IMR-90 (cell line): Measurements from ENCODE around the gene PPP4C. TPM values are rescaled to one million over a fixed set of nuclear protein-coding genes. Genes with fewer than 3 reads are reported as not detected.

Source experiments
- ATAC-seq: fragments of 200-7000 bp; cut with Tn5 transposase; 2 replicates; pipeline ENCODE4 v1.9.1; 2020; ENCODE audit warnings: low read depth, mild to moderate bottlenecking, moderate library complexity
- BruUV-seq: library from RNA; stranded (reverse); fragments of 400-500 nt; replicated peaks from 2 replicates; lab custom pipeline; 2021; lab: Mats Ljungman, UMichigan
- CTCF ChIA-PET: fragments of 300-600 bp; formaldehyde crosslinking; extraction: SDS; loops from one replicate; lab custom pipeline; 2021; ENCODE audit warnings: antibody characterized with exemption; lab: Yijun Ruan, JAX
- POLR2A ChIA-PET: fragments of 300-600 bp; sonication (Branson Sonifier 250); formaldehyde crosslinking; loops from one replicate; lab custom pipeline; 2022; ENCODE audit warnings: antibody characterized with exemption; ENCODE audit not compliant: unreplicated experiment; lab: Charles Lee
- DNase-seq: peaks from one replicate; pipeline ENCODE4 v3.0.0; 2013
- H2AFZ ChIP-seq: replicated peaks from 2 replicates; pipeline ENCODE3; 2013; ENCODE audit warnings: low read length, mild to moderate bottlenecking; ENCODE audit not compliant: poor library complexity
- H2AK5ac ChIP-seq: 2 replicates; pipeline ENCODE4 v1.6.1; 2013; ENCODE audit warnings: low read depth, low read length, inconsistent platforms
- H2AK9ac ChIP-seq: replicated peaks from 2 replicates; pipeline ENCODE3; 2013; ENCODE audit warnings: mild to moderate bottlenecking, low read depth, low read length, moderate library complexity; ENCODE audit not compliant: poor library complexity
- H2BK120ac ChIP-seq: 2 replicates; pipeline ENCODE4 v1.6.1; 2013; ENCODE audit warnings: low read depth, low read length, inconsistent platforms
- H2BK15ac ChIP-seq: 3 replicates; pipeline ENCODE4 v1.6.1; 2013; ENCODE audit warnings: low read depth, low read length, inconsistent platforms
- H2BK20ac ChIP-seq: 2 replicates; pipeline ENCODE4 v1.6.1; 2013; ENCODE audit warnings: low read depth, mild to moderate bottlenecking, inconsistent platforms, low read length, moderate library complexity
- H2BK5ac ChIP-seq: 2 replicates; pipeline ENCODE4 v1.6.1; 2013; ENCODE audit warnings: mild to moderate bottlenecking, low read depth, low read length, inconsistent platforms; ENCODE audit not compliant: poor library complexity, severe bottlenecking
- H3K14ac ChIP-seq: replicated peaks from 2 replicates; pipeline ENCODE4 v1.6.1; 2013; ENCODE audit warnings: low read depth, low read length, inconsistent platforms
- H3K18ac ChIP-seq: 2 replicates; pipeline ENCODE4 v1.6.1; 2013; ENCODE audit warnings: low read depth, low read length, control low read depth
- H3K23ac ChIP-seq: 2 replicates; pipeline ENCODE4 v1.6.1; 2013; ENCODE audit warnings: low read depth, low read length, inconsistent platforms
- H3K27ac ChIP-seq: 2 replicates; pipeline ENCODE4 v1.5.1; 2013; ENCODE audit warnings: mild to moderate bottlenecking, control low read depth, low read length; ENCODE audit not compliant: insufficient read depth
- H3K27me3 ChIP-seq: 2 replicates; pipeline ENCODE4 v1.6.1; 2013; ENCODE audit warnings: low read length; ENCODE audit not compliant: control insufficient read depth, insufficient read depth
- H3K36me3 ChIP-seq: 2 replicates; pipeline ENCODE4 v1.6.1; 2013; ENCODE audit warnings: low read length, mixed read lengths; ENCODE audit not compliant: control insufficient read depth, insufficient read depth
- H3K4ac ChIP-seq: 2 replicates; pipeline ENCODE4 v1.6.1; 2013; ENCODE audit warnings: low read depth, low read length, inconsistent platforms
- H3K4me1 ChIP-seq: 2 replicates; pipeline ENCODE4 v1.6.1; 2013; ENCODE audit warnings: low read length, mixed read lengths; ENCODE audit not compliant: control insufficient read depth, insufficient read depth
- H3K4me2 ChIP-seq: 2 replicates; pipeline ENCODE4 v1.6.1; 2013; ENCODE audit warnings: low read depth, mild to moderate bottlenecking, control low read depth, low read length, moderate library complexity
- H3K4me3 ChIP-seq: 2 replicates; pipeline ENCODE4 v1.5.1; 2013; ENCODE audit warnings: low read depth, mild to moderate bottlenecking, control low read depth, low read length, moderate library complexity; ENCODE audit not compliant: insufficient read depth
- H3K56ac ChIP-seq: 2 replicates; pipeline ENCODE4 v1.6.1; 2013; ENCODE audit warnings: low read length, inconsistent platforms; ENCODE audit not compliant: insufficient read depth; ENCODE audit errors: extremely low read depth
- H3K79me1 ChIP-seq, 2 experiments: 2 replicates each; pipeline ENCODE4 v1.6.1; 2013; ENCODE audit warnings: low read length in 2 of 2, inconsistent platforms in 1 of 2, low read depth in 1 of 2
- H3K9ac ChIP-seq: 2 replicates; pipeline ENCODE4 v1.6.1; 2013; ENCODE audit warnings: low read depth, low read length, control low read depth
- H3K9me1 ChIP-seq: 2 replicates; pipeline ENCODE4 v1.6.1; 2013; ENCODE audit warnings: low read length, inconsistent platforms; ENCODE audit not compliant: insufficient read depth
- H3K9me3 ChIP-seq: 2 replicates; pipeline ENCODE4 v1.6.1; 2013; ENCODE audit warnings: low read length; ENCODE audit not compliant: control insufficient read depth, insufficient read depth
- H4K20me1 ChIP-seq: 2 replicates; pipeline ENCODE4 v1.6.1; 2013; ENCODE audit warnings: low read length, inconsistent platforms; ENCODE audit not compliant: insufficient read depth
- H4K5ac ChIP-seq: 2 replicates; pipeline ENCODE4 v1.6.1; 2013; ENCODE audit warnings: mild to moderate bottlenecking, low read depth, low read length, control low read depth
- H4K8ac ChIP-seq, 2 experiments: 2 replicates each; pipeline ENCODE4 v1.6.1; 2013; ENCODE audit warnings: low read depth in 2 of 2, low read length in 2 of 2, control low read depth in 1 of 2, inconsistent platforms in 1 of 2
- H4K91ac ChIP-seq: 2 replicates; pipeline ENCODE4 v1.6.1; 2013; ENCODE audit warnings: low read depth, low read length, inconsistent platforms; ENCODE audit not compliant: insufficient read depth
- BHLHE40 ChIP-seq: fragments of 150-350 bp; IDR thresholded peaks from 2 replicates; pipeline ENCODE4 v1.6.1; 2016; ENCODE audit warnings: mild to moderate bottlenecking, low read depth, low read length
- CEBPB ChIP-seq: IDR thresholded peaks from 2 replicates; pipeline ENCODE4 v1.6.1; 2012; ENCODE audit warnings: low read depth, low read length, improper control_type of control experiment
- CHD1 ChIP-seq: IDR thresholded peaks from 2 replicates; pipeline ENCODE4 v1.6.1; 2012; ENCODE audit warnings: low read depth, low read length, improper control_type of control experiment
- CTCF ChIP-seq: conservative IDR thresholded peaks from 2 replicates; pipeline ENCODE4 v1.5.1; 2012; ENCODE audit warnings: mild to moderate bottlenecking, low read depth, low read length, improper control_type of control experiment
- ELK1 ChIP-seq: fragments of 150-350 bp; IDR thresholded peaks from 2 replicates; pipeline ENCODE4 v1.6.1; 2016; ENCODE audit warnings: low read depth, mild to moderate bottlenecking, low read length, moderate library complexity, borderline replicate concordance
- FOS ChIP-seq: fragments of 150-350 bp; IDR thresholded peaks from 2 replicates; pipeline ENCODE4 v1.6.1; 2016; ENCODE audit warnings: low read depth, low read length
- MAFK ChIP-seq: IDR thresholded peaks from 2 replicates; pipeline ENCODE4 v1.6.1; 2012; ENCODE audit warnings: low read depth, low read length, improper control_type of control experiment
- MAZ ChIP-seq: IDR thresholded peaks from 2 replicates; pipeline ENCODE4 v1.6.1; 2012; ENCODE audit warnings: low read depth, mild to moderate bottlenecking, low read length, improper control_type of control experiment, moderate library complexity, borderline replicate concordance
- MXI1 ChIP-seq: IDR thresholded peaks from 2 replicates; pipeline ENCODE4 v1.6.1; 2012; ENCODE audit warnings: low read depth, mild to moderate bottlenecking, low read length, moderate library complexity, borderline replicate concordance
- NFE2L2 ChIP-seq: fragments of 150-350 bp; IDR thresholded peaks from 2 replicates; pipeline ENCODE4 v1.6.1; 2016; ENCODE audit warnings: low read depth, mild to moderate bottlenecking, low read length
- POLR2A ChIP-seq: IDR thresholded peaks from 2 replicates; pipeline ENCODE4 v1.6.1; 2012; ENCODE audit warnings: mild to moderate bottlenecking, low read depth, low read length
- RAD21 ChIP-seq: IDR thresholded peaks from 2 replicates; pipeline ENCODE4 v1.6.1; 2012; ENCODE audit warnings: low read length, improper control_type of control experiment
- RCOR1 ChIP-seq: IDR thresholded peaks from 2 replicates; pipeline ENCODE4 v1.6.1; 2012; ENCODE audit warnings: mild to moderate bottlenecking, low read length, improper control_type of control experiment; ENCODE audit not compliant: insufficient replicate concordance
- RFX5 ChIP-seq: IDR thresholded peaks from 2 replicates; pipeline ENCODE4 v1.8.0; 2012; ENCODE audit warnings: low read depth, mild to moderate bottlenecking, low read length, moderate library complexity
- SMC3 ChIP-seq: fragments of 150-350 bp; IDR thresholded peaks from 2 replicates; pipeline ENCODE4 v1.6.1; 2016; ENCODE audit warnings: low read depth, mild to moderate bottlenecking, antibody characterized with exemption, low read length, moderate library complexity
- USF2 ChIP-seq: fragments of 150-350 bp; IDR thresholded peaks from 2 replicates; pipeline ENCODE4 v1.6.1; 2017; ENCODE audit warnings: mild to moderate bottlenecking, antibody characterized with exemption, low read length, low read depth
- WGBS, 2 experiments: methylation state at CpG; one replicate each; pipeline versions ENCODE4 v1.1.5 to v1.1.7; 2013; ENCODE audit warnings: missing lambda C conversion rate in 2 of 2; ENCODE audit not compliant: insufficient read length in 1 of 2; ENCODE audit errors: extremely low coverage in 2 of 2; 5-methylcytosine and 5-hydroxymethylcytosine counted together
- dilution Hi-C: fragments of 300-500 bp; cut with HindIII; formaldehyde crosslinking; loops from one replicate; pipeline ENCODE4 v1.14.3; 2018; ENCODE audit warnings: low sequenced_read_pairs; ENCODE audit not compliant: unreplicated experiment
- in situ Hi-C: fragments of 300-500 bp; cut with MboI; formaldehyde crosslinking; loops from 3 replicates; pipeline ENCODE4 v1.14.3; 2019; ENCODE audit warnings: low sequenced_read_pairs, inconsistent platforms, mixed read lengths
- intact Hi-C: fragments of 100-400 bp; cut with micrococcal nuclease; formaldehyde crosslinking; loops from 2 replicates; pipeline ENCODE4 v1.10.0; 2022
- polyA plus RNA-seq, 3 experiments: library from polyadenylated mRNA; depleted of rRNA; stranded (reverse); fragments of >200 nt; gene quantifications; 2 replicates each; pipeline ENCODE4 v1.2.3, GENCODE V29; 2012; ENCODE audit warnings: low replicate concordance in 1 of 3
- total RNA-seq: library from RNA; depleted of rRNA; stranded (reverse); fragments of >200 nt; gene quantifications from 2 replicates; pipeline ENCODE4 v1.2.3, GENCODE V29; 2012

The PPP4C gene
- total and polyA plus RNA-seq, 2 of the 4 experiments (the other 2 are of a cell fraction): 200 to 209 TPM

GRCh38 chr16:30084096-30084815, 8.5 kb downstream of the PPP4C start:
- Histone ChIP-seq H4K91ac (no peak overlapping the region), H3K27me3 (no peaks in the 10 kb centered on the region), H3K79me1 (peaks cover 23 to 34% of the 10 kb centered on the region in 2 experiments), H2BK15ac (no peak overlapping the region), H3K27ac (no peak overlapping the region), H3K4me3 (no peak overlapping the region), H3K9me1 (no peaks in the 10 kb centered on the region), H3K36me3 (peaks cover 58% of the 10 kb centered on the region), H3K9ac (no peak overlapping the region), H2AFZ (no peak overlapping the region), H3K4ac (no peak overlapping the region), H3K14ac (no peak overlapping the region), H3K9me3 (no peaks in the 10 kb centered on the region), H2BK20ac (no peak overlapping the region), H4K5ac (no peak overlapping the region), H2AK9ac (no peak overlapping the region), H3K56ac (no peak overlapping the region), H4K20me1 (peaks cover 28% of the 10 kb centered on the region), H2BK120ac (no peak overlapping the region), H3K4me2 (no peak overlapping the region), H3K4me1 (no peaks in the 10 kb centered on the region), H4K8ac (no peak overlapping the region), H3K18ac (no peak overlapping the region), H2BK5ac (no peak overlapping the region), H2AK5ac (no peak overlapping the region), H3K23ac (no peak overlapping the region)
- ChIA-PET CTCF (no interaction called here), POLR2A (interaction anchor here (0.7 kb wide), 1 partner anchor 1428 kb away, joined by 4 read pairs; no protein-coding TSS in a partner anchor)
- WGBS, 2 experiments: 85% methylated on average over 6 of the region's 18 CpGs; no CpG with 5 or more reads in 1 of the 2 experiments
- BruUV-seq: no TSS peak
- in situ Hi-C loops (no loop called here), dilution Hi-C loops (no loop called here), intact Hi-C loops (no loop called here)
- TF ChIP-seq MAZ: no peak
- no peak for TF ChIP-seq BHLHE40
- TF ChIP-seq FOS: no peak
- TF ChIP-seq MAFK: no peak
- no peak for TF ChIP-seq MXI1
- TF ChIP-seq USF2: no peak
- TF ChIP-seq CTCF: no peak
- no peak for TF ChIP-seq RCOR1
- no peak for TF ChIP-seq POLR2A
- no peak for TF ChIP-seq SMC3
- TF ChIP-seq CEBPB: no peak
- no peak for TF ChIP-seq ELK1
- TF ChIP-seq RFX5: no peak
- TF ChIP-seq NFE2L2: no peak
- TF ChIP-seq RAD21: no peak
- no peak for TF ChIP-seq CHD1
- DNase-seq: no peak
- no peak for ATAC-seq
